ENCODE measurements around the gene OR2K2.

OR2K2 gene, protein sequence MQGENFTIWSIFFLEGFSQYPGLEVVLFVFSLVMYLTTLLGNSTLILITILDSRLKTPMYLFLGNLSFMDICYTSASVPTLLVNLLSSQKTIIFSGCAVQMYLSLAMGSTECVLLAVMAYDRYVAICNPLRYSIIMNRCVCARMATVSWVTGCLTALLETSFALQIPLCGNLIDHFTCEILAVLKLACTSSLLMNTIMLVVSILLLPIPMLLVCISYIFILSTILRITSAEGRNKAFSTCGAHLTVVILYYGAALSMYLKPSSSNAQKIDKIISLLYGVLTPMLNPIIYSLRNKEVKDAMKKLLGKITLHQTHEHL

DNA sequence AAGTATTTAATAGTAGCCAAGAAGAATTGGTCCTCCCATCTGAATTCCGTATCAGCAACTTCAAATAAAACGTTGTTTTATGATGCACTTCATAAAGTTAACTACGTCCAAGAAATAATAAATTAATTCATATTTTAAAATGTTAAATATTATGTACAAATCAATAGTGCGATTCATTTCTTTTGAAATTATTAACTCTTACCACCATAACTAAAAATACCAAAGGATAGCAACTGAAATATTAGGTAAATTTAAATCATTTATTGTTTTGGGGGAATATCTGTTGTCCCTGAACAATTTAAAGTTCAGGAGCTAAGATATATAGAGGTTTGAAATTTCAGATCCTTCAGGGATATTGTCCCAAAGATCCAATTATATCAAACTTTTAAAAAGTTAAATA lies at the start of gene OR2K2:
OR2K2 (minus strand) TSS at position 101 of the 400 bp plus-strand sequence. CDS start 1,791 bp downstream, outside the sequence.
- ChIA-PET POLR2A (no interaction called here), CTCF (no interaction called here)
- no peak for DNase-seq (ENCODE audit: extremely low spot score)
- TF ChIP-seq, protein P1, sequence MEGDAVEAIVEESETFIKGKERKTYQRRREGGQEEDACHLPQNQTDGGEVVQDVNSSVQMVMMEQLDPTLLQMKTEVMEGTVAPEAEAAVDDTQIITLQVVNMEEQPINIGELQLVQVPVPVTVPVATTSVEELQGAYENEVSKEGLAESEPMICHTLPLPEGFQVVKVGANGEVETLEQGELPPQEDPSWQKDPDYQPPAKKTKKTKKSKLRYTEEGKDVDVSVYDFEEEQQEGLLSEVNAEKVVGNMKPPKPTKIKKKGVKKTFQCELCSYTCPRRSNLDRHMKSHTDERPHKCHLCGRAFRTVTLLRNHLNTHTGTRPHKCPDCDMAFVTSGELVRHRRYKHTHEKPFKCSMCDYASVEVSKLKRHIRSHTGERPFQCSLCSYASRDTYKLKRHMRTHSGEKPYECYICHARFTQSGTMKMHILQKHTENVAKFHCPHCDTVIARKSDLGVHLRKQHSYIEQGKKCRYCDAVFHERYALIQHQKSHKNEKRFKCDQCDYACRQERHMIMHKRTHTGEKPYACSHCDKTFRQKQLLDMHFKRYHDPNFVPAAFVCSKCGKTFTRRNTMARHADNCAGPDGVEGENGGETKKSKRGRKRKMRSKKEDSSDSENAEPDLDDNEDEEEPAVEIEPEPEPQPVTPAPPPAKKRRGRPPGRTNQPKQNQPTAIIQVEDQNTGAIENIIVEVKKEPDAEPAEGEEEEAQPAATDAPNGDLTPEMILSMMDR (IDR thresholded peaks at IDR 0.05; ENCODE audit: control extremely low read depth, extremely low read depth, low read depth, missing control alignments): no peak

DNA sequence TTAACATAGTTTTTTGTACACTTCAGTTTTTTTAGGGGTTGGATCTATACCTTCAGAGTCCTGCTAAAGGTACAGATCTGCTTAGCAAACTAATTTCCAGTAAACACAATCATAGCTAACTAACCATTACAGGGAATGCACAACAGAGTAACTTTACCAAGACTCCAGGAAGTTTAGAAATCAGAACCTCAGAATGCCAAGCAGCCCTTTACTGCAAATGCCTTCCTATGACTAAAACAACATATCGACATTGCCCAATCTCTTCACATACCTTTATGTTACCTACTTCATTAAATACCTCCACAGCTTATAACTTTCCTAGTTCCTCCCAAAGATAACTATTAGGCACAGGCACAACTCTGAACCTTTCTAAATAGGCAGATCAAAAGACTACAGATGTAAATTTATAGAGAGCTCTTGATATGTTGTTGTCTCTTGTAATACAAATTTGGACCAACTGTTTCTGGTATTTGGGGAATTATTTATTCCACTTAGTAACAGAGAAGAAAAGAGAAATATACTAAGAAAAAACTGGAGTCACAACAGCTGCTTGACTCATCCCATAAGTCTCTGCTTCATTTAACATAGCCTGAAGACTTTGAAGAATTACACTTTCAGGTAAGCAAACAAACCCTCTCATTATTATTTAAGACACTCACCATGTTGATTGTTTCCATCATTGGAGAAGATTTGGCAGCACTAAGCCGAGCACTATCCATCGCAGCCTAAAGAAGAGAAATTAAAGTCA lies 46.0 kb upstream of the OR2K2 start:
- ChIA-PET POLR2A (no interaction called here), CTCF (interaction anchor here (1.2 kb wide), 1 partner anchor 20 kb away, joined by 3 read pairs; no protein-coding TSS in a partner anchor)
- no peak for DNase-seq (ENCODE audit: extremely low spot score)
- TF ChIP-seq, protein P1 (IDR thresholded peaks at IDR 0.05; ENCODE audit: control extremely low read depth, extremely low read depth, low read depth, missing control alignments): no peak

DNA sequence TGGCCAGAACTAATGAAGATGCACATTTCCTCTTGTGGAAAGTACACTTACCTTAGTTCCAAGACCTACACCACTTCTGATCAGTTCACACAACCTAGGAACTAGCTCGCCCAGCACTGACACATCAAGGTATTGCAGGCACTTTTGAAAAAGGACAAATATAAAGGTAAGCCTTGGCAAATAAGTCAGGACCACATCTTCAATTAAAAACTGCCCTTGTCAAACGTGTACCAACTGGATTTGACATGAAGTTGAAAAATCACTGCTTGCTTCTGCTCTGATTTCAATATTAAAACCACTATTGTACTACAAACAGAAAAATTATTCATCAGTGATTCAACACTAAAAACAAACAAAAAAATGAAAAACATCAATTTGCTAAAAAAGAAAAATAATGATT lies 45.0 kb upstream of the OR2K2 start:
- DNase-seq (ENCODE audit: extremely low spot score): no peak
- POLR2A ChIA-PET: no interaction called here
- TF ChIP-seq, protein P1 (IDR thresholded peaks at IDR 0.05; ENCODE audit: control extremely low read depth, extremely low read depth, low read depth, missing control alignments): no peak
- CTCF ChIA-PET: no interaction called here

DNA sequence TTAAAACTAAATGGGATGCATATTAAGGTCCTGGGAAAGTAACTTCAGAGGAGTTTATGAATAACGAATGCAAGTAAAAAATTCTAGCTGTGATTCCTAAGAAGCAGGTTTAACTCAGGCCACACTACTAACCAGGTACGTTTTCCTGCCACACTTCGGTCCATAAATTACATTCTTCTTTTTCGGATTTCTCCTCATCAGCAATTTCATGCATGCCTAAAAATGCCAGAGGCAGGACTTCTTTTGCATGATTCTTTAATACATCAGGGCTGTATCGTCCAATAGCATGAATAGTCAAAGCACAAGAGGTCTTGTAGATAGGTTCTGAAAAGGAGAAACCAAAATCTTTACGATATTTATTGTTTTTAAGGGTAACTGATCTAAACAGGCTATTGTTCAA lies 42.3 kb upstream of the OR2K2 start:
- TF ChIP-seq, protein P1 (IDR thresholded peaks at IDR 0.05; ENCODE audit: control extremely low read depth, extremely low read depth, low read depth, missing control alignments): no peak
- no peak for DNase-seq (ENCODE audit: extremely low spot score)
- ChIA-PET CTCF (no interaction called here), POLR2A (no interaction called here)

DNA sequence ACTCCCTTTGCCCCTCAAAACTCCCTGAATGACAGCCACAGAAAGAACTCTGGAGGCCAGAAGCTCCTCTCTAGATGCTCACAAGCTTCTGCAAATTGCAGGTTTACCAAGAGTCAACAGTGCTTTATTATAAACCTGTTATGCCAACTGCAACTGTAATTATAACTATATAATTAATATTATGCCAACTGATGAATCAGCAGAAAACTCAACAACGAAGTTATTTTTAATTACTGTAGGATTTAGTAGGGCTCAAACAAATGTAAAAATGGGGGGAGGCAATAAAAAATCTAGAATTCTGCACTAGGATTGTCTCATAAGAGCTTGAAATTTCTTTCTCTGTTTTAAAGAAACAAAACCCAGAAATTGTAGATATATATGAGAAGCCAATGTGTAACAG lies 37.0 kb upstream of the OR2K2 start:
- no peak for DNase-seq (ENCODE audit: extremely low spot score)
- TF ChIP-seq, protein P1 (IDR thresholded peaks at IDR 0.05; ENCODE audit: control extremely low read depth, extremely low read depth, low read depth, missing control alignments): no peak
- ChIA-PET CTCF (no interaction called here), POLR2A (no interaction called here)

DNA sequence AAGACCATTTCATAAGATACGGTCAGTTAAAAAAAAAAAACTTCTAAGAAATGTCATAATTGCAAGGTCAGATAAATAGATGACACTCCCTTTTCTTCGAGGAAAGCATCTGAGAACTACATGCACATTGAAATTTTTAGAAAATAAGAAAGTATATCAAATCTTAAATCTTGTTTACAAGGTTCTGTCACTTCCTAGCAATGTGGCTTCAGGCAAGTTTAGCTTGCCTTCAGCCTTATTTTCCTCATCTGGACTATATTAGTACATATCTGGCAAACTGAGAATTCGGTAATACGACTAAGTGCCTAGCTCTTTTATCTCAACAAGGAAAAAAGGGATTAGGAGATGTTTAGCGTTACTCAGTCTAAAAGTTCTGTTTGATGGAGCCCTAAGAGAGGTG lies 32.5 kb upstream of the OR2K2 start:
- CTCF ChIA-PET: no interaction called here
- no peak for DNase-seq (ENCODE audit: extremely low spot score)
- POLR2A ChIA-PET: interaction anchor here (0.6 kb wide), 1 partner anchor 132 kb away, joined by 4 read pairs; no protein-coding TSS in a partner anchor
- TF ChIP-seq, protein P1 (IDR thresholded peaks at IDR 0.05; ENCODE audit: control extremely low read depth, extremely low read depth, low read depth, missing control alignments): no peak
